ENCODE measurements around the gene WASHC2C. TPM values are rescaled to one million over a fixed set of nuclear protein-coding genes. Genes with fewer than 3 reads are reported as not detected.
"Not testable (repeated sequence)": the region's sequence is repeated elsewhere in the genome, so short reads cannot be mapped to it uniquely, and the experiment has no call there.

WASHC2C gene
- total RNA-seq, 2 experiments from 2014 or later: 69.9 to 72.7 TPM

DNA sequence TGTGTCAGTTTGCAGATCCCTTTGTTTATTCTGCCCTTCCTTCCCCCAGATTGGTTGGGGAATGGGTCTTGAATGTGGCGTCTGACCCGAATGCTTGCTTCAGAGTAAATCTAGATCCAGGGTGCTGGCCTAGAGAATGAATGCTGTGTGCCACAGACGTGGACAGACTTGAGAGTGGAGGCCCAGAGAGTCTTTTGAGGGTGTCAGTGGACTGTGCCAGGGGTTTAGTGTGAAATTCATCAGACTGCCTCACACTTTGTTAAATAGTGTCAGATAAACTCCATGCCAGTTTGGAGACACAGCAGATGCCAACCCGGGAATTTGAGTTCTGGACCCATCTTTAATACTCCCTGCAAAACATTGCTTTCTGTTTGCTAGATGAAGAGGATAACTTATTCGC is 25.1 kb downstream of the WASHC2C start:
- H3K4me3 Mint-ChIP-seq, H3K9me3 Mint-ChIP-seq, H3K4me1 Mint-ChIP-seq, CTCF ChIA-PET, H3K27ac Mint-ChIP-seq, H3K27me3 Mint-ChIP-seq, DNase-seq, POLR2A ChIA-PET: not testable (repeated sequence)
- H3K36me3 Mint-ChIP-seq (ENCODE audit: low read depth): peaks cover 17% of the 10 kb centered on the region

DNA sequence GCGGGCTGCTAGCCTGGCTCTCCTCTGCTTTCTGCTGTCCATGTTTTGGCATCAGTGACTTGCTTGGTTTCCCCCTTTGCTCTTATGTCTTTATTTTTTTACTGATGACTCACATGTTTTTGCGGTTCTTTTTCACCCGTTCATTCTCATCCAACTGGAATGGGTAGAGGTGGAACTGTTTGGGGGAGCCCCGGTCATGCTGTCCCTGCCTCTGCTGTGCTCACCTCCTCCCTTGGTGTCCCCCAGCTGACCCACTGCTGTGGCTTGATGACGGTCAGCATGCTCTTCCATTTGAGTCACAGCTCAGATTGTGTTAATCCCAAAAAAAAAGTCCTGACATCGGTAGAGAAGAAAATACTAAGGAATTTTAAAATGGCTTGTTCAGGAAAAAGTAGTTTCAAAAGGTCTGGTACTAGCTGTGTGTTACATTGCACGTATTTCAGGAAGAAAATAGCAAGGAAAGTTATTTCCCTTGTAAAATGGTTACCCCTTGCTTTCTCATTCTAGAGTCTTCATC is 27.0 kb downstream of the WASHC2C start:
- DNase-seq, H3K9me3 Mint-ChIP-seq, H3K4me3 Mint-ChIP-seq, H3K4me1 Mint-ChIP-seq, H3K27ac Mint-ChIP-seq, H3K27me3 Mint-ChIP-seq: not testable (repeated sequence)
- ChIA-PET POLR2A (interaction anchor here (0.6 kb wide), 1 partner anchor 1190 kb away, joined by 3 read pairs; no protein-coding TSS in a partner anchor), CTCF (interaction anchor here (0.6 kb wide), 1 partner anchor 307 kb away, joined by 4 read pairs; no protein-coding TSS in a partner anchor)
- peaks cover 20% of the 10 kb centered on the region for H3K36me3 Mint-ChIP-seq (ENCODE audit: low read depth)

DNA sequence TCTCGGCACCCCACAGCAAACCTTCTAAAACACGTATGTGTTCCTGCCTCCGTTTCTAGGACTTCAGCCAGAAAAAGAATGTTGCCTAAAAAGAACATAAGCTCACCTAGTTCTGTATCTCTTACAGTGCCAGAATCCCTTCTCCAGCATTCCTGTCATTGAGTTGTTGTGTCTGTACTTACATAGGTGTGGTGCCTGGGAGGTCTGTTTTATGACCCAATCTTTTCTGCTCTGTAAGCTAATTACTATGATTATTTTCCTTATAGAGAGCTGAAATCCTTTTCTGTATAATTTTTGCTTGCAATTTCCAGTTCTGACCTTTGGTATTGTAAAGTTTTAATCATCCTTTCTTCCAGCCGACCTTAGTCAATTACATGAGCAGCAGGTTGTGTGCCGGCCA is 28.0 kb downstream of the WASHC2C start:
- CTCF ChIA-PET, DNase-seq, H3K4me3 Mint-ChIP-seq, POLR2A ChIA-PET, H3K27ac Mint-ChIP-seq, H3K27me3 Mint-ChIP-seq, H3K4me1 Mint-ChIP-seq, H3K9me3 Mint-ChIP-seq: not testable (repeated sequence)
- H3K36me3 Mint-ChIP-seq (ENCODE audit: low read depth): peaks cover 20% of the 10 kb centered on the region

DNA sequence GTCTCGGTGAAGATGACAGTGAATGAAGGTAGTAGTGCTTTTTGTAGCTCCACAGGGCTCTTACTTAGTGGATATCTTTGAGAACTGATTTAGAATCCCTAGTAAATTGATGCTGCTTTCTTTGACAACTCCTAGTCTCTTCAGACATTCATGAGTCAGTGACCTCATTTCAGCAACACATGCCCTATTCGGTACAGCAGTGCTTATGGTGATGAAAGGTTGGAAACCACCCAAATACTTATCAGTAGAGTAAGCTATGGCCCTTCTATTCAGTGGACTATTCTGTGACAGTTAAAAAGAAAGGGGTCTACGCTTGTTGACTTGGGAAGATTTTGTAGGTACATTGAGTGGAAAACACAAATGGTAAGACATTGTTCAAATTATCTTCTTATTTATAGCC is 29.0 kb downstream of the WASHC2C start:
- H3K4me3 Mint-ChIP-seq, DNase-seq, H3K4me1 Mint-ChIP-seq, POLR2A ChIA-PET, H3K27ac Mint-ChIP-seq, H3K9me3 Mint-ChIP-seq, H3K27me3 Mint-ChIP-seq, CTCF ChIA-PET: not testable (repeated sequence)
- peaks cover 20% of the 10 kb centered on the region for H3K36me3 Mint-ChIP-seq (ENCODE audit: low read depth)

DNA sequence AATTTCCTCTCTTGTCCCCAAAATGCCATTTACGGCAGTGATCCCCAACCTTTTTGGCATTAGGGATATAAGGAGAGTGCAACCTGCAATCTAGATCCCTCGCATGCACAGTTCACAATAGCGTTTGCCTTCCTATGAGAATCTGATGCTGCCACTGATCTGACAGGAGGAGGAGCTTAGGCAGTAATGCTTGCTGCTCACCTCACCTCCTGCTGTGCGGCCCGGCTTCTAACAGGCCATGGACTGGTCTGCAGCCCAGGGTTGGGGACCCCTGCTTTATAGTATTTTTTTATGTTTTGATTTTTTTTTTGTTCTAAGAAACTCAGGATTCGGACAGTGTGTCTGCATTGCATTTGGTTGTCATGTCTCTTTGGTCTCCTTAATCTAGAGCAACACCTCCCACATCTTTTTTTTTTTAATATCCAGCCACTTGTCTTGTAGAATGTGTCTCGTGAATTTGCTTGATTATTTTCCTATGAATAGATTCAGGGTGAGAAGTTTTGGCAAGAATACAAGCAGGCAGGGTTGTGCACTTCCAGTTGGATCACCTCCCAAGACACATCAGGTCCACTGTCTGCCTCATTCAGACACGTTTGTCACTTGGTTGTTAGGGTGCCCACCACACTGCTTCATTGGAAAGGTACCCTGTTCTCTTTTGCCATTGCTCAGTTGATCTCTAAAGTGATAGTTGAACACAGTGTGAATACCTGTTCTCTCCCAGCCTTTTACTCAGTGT is 30.8 kb downstream of the WASHC2C start:
- H3K9me3 Mint-ChIP-seq, H3K4me3 Mint-ChIP-seq, DNase-seq, H3K27me3 Mint-ChIP-seq, H3K4me1 Mint-ChIP-seq, H3K27ac Mint-ChIP-seq, POLR2A ChIA-PET, CTCF ChIA-PET: not testable (repeated sequence)
- peaks cover 21% of the 10 kb centered on the region for H3K36me3 Mint-ChIP-seq (ENCODE audit: low read depth)

DNA sequence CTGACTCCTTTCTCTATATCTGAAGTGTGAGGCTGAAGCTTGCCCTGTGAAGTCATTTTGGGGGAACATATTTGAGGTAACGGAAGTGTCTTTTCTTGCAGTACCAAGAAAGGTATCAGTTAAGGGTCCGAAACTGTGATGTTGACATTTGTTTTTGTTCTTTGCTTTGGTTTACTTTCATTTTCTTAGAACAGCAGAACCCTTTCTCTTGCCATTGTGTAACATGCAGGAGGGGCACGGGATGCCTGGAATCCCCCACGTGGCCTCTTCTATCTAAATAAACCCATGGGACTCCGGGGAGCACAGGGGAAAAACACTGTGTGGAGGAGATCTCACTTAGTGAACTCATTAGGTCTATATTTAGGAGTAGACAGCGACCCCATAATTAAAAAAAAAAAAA is 34.6 kb downstream of the WASHC2C start:
- H3K27me3 Mint-ChIP-seq, CTCF ChIA-PET, H3K4me1 Mint-ChIP-seq, DNase-seq, POLR2A ChIA-PET, H3K9me3 Mint-ChIP-seq, H3K27ac Mint-ChIP-seq, H3K4me3 Mint-ChIP-seq: not testable (repeated sequence)
- peaks cover 12% of the 10 kb centered on the region for H3K36me3 Mint-ChIP-seq (ENCODE audit: low read depth)

DNA sequence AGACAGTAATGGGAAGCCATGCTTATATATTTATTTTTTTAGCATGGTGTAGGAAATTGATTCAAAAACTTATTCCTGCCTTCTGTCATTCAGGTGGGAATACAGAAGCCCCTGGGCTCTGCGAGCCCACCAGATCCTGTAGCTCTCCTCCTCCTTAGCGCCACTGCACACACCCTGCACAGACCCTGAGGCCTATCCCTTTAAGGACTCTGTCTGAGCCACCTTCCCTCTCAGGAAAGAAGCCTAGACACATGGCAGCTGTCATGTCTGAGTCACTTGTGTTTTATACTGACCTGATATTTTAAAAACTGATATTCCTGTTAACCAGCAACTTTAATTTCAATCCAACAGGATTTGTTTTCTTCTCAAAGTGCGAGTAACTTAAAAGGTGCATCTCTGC is 36.0 kb downstream of the WASHC2C start:
- CTCF ChIA-PET, DNase-seq, POLR2A ChIA-PET, H3K27me3 Mint-ChIP-seq, H3K4me1 Mint-ChIP-seq, H3K4me3 Mint-ChIP-seq, H3K9me3 Mint-ChIP-seq, H3K27ac Mint-ChIP-seq: not testable (repeated sequence)
- H3K36me3 Mint-ChIP-seq (ENCODE audit: low read depth): peaks cover 12% of the 10 kb centered on the region

DNA sequence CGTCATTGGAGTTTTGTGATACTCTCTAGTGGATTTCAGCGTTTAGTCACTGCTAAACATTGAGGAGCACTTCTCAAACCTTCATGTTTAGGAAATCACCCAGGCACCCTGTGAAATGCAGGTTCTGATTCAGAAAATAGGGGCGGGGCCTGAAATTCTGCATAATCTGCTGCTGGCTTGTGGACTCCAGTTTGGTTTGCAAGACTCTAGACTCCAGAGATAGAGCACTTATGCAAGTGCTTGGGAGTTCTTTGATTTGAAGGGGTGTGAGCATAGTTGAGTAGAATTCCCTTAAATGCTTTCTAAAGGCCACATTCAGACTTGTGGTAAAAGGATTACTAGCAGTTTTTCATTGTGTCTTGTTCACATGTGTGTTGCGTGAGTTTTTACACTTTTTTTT is 41.3 kb downstream of the WASHC2C start:
- H3K27me3 Mint-ChIP-seq, H3K4me3 Mint-ChIP-seq, H3K27ac Mint-ChIP-seq, POLR2A ChIA-PET, DNase-seq, H3K4me1 Mint-ChIP-seq, H3K9me3 Mint-ChIP-seq, CTCF ChIA-PET: not testable (repeated sequence)
- peaks cover 14% of the 10 kb centered on the region for H3K36me3 Mint-ChIP-seq (ENCODE audit: low read depth)

DNA sequence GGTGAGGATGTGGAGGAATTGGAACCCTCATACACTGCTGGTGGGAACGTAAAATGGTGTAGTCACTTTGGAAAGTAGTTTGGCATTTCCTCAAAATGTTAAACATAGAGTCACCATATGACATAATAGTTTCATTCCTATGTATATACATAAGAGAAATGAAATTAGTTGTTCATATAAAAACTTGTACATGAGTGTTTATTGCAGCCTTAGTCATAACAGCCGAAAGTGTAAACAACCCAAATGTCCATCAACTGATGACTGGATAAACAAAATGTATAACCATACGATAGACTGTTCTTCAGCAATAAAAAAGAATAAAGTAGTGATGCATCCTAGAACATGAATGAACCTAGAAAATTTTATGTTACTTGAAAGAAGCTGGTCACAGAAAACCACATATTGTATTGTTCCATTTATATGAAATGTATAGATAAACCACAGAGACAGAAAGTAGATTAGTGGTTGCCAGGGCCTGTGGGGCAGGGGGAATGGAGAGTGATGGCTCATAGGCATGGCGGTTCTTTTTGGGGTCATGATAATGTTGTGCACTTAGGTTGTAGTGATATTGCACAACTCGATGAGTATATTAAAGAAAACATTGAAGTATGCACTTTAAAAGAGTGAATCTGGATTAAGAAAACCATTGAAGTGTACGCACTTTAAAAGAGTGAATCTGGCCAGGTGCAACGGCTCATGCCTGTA is 44.8 kb downstream of the WASHC2C start:
- H3K27me3 Mint-ChIP-seq, H3K4me1 Mint-ChIP-seq, DNase-seq, H3K4me3 Mint-ChIP-seq, POLR2A ChIA-PET, CTCF ChIA-PET, H3K9me3 Mint-ChIP-seq, H3K27ac Mint-ChIP-seq: not testable (repeated sequence)
- H3K36me3 Mint-ChIP-seq (ENCODE audit: low read depth): peaks cover 16% of the 10 kb centered on the region

DNA sequence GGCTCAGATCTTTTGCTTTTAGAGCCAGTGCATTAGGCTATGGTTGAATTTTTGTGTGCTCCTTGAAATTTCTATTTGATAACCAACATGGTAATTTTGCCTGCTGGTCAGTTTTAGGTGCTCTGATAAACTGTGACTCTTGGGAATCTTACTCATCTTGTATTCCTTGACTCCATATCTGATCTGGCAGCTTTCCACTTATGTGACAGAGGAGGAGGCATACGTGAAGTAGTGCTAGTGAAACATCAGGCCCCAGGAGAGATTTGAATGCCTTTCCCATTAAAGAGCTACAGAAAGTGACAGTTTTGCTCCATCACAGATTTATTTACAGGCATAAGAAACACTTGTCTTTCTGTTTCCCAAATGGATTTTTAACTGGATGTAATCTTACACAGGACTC is 59.2 kb downstream of the WASHC2C start:
- H3K9me3 Mint-ChIP-seq, POLR2A ChIA-PET, H3K27me3 Mint-ChIP-seq, CTCF ChIA-PET, H3K4me3 Mint-ChIP-seq, H3K27ac Mint-ChIP-seq, DNase-seq, H3K4me1 Mint-ChIP-seq: not testable (repeated sequence)
- H3K36me3 Mint-ChIP-seq (ENCODE audit: low read depth): peaks cover 28% of the 10 kb centered on the region

DNA sequence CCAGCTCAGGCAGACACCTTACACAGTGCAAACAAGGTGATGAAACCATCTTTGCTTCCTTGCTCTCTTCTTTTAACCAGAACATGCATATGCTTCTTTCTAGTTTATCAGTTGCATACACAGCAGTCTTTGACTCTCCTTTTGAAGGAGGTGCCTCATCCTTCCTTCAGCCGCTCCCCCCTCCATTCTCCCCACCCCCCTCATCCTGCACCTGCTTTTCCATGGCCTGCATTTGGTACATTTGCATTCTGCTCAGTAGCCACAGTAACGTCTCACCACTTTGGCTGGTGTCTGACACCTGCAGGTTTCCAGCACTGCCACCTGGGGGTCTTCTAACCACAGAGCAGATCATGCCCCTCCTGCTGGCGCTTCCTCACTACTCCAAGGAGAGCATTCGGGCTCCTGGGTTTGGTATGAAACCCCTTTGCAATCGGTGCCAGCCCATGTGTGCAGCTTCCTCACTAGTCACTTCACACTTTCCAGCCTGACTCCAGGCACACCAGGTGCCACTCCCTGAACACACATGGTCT is 60.2 kb downstream of the WASHC2C start:
- H3K27me3 Mint-ChIP-seq, CTCF ChIA-PET, H3K4me3 Mint-ChIP-seq, H3K4me1 Mint-ChIP-seq, DNase-seq, POLR2A ChIA-PET, H3K27ac Mint-ChIP-seq, H3K9me3 Mint-ChIP-seq: not testable (repeated sequence)
- H3K36me3 Mint-ChIP-seq (ENCODE audit: low read depth): peaks cover 32% of the 10 kb centered on the region

DNA sequence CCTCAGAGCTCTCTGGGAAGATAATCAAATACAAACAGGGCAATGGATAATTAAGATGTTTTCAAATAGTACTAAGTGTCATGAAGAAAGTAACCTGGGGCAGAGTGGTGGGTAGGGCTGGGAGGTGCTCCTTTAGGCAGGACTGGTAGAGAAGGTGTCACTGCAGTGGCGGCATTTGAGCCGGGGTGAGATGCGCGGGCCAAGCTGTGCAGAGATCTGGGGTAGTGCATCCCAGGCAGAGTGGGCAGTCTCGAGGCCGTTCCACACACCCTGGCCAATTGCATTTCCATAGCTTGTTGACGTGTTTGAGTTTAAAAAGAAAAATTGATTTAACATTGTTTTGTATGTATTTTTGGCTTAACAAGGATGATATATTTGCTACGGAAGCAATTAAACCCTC is 62.9 kb downstream of the WASHC2C start:
- H3K27ac Mint-ChIP-seq, POLR2A ChIA-PET, H3K4me3 Mint-ChIP-seq, H3K9me3 Mint-ChIP-seq, DNase-seq, H3K27me3 Mint-ChIP-seq, H3K4me1 Mint-ChIP-seq, CTCF ChIA-PET: not testable (repeated sequence)
- H3K36me3 Mint-ChIP-seq (ENCODE audit: low read depth): peaks cover 35% of the 10 kb centered on the region

DNA sequence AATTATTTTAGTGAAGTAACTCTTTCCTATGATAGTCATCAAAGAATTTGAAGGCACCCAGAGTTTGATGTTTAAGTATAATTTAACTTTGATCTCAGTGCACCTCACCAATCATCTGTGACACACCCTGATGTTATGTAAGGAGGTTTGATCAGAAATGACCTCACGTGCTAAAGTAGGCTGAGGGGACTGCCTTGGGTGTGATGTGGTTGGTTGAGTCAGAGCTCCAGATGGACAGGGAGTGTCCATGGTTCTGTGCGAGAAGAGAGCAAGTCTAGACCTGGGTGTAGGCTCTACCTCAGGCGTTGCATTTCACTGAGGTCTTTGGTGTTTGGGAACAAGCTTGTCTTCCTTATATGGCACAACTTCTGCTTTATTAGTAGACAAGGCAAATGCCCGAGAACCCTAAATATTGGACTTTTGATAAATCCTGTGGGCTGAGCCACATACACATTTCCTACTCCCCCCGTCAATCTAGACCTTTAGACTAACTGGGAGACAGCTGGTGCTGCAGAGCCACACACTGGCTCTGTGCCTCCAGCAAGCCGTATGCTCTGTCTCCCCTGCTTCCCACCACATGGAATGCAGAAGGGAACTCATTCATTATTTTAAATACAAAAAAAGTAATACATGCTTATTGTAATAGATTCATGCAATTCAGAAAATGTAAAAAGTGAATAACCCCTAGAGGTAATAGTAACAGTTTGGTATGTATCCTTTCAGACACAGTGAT is 63.8 kb downstream of the WASHC2C start:
- H3K27ac Mint-ChIP-seq, CTCF ChIA-PET, H3K4me3 Mint-ChIP-seq, DNase-seq, POLR2A ChIA-PET, H3K27me3 Mint-ChIP-seq, H3K4me1 Mint-ChIP-seq, H3K9me3 Mint-ChIP-seq: not testable (repeated sequence)
- peaks cover 32% of the 10 kb centered on the region for H3K36me3 Mint-ChIP-seq (ENCODE audit: low read depth)

Data from activated CD4-positive, alpha-beta T cell treated with anti-CD3 and anti-CD28 coated beads, Interleukin-2, amount 10 ng/mL, durations not matched to agents 7 days and 5 days (primary cell).